PFSK-1 (cell line): ENCODE data around the gene GNB1.

ENCODE experiments used
- FOXP2 ChIP-seq: optimal IDR thresholded peaks from 2 replicates; pipeline ENCODE3; 2011; ENCODE audit warnings: borderline replicate concordance, control low read depth, inconsistent platforms; ENCODE audit not compliant: insufficient read depth; ENCODE audit errors: extremely low read length, extremely low read depth
- POLR2AphosphoS5 ChIP-seq: IDR thresholded peaks from 2 replicates; pipeline ENCODE4 v1.6.1; 2012; ENCODE audit warnings: low read depth, mild to moderate bottlenecking, control low read depth, low read length, moderate library complexity
- SIN3A ChIP-seq: IDR thresholded peaks from 2 replicates; pipeline ENCODE4 v1.6.1; 2012; ENCODE audit warnings: mild to moderate bottlenecking, low read length, moderate library complexity, borderline replicate concordance; ENCODE audit not compliant: insufficient read depth
- TAF1 ChIP-seq: IDR thresholded peaks from 2 replicates; pipeline ENCODE4 v1.6.1; 2012; ENCODE audit warnings: low read length, control low read depth, borderline replicate concordance; ENCODE audit not compliant: insufficient read depth
- TF ChIP-seq, protein P1 (sequence below), 2 experiments: IDR thresholded peaks; 2 replicates each; pipeline versions ENCODE4 v1.6.1 to v1.8.0; 2011 to 2012; ENCODE audit warnings: low read depth in 2 of 2, low read length in 2 of 2, control low read depth in 1 of 2, inconsistent platforms in 1 of 2, mild to moderate bottlenecking in 1 of 2, moderate library complexity in 1 of 2; ENCODE audit not compliant: insufficient read depth in 1 of 2

DNA sequence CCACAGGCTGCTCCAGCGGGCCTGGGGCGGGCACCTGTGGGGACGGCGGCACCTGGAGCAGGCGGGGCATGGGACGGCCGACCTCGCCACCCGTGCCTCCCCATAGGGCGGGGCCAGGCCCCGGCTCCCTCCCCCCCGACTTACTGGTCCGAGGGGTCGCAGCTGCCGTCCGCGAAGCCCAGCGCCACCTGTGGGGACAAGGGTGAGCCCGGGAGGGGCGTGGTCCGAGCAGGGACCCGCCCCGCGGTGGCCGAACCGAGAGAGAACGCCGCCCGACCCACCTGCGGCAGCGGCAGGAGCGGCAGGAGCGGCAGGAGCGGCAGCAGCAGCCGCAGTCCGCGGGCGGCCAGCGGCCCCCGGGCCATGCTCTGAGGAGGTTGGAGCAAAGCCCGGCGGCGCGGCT is 28.0 kb upstream of the GNB1 start, which contains the start of gene TMEM52:
- TF ChIP-seq POLR2AphosphoS5 (no peak), TAF1 (no peak), FOXP2 (peak; percentile 2), SIN3A (no peak)
- TF ChIP-seq, protein P1, sequence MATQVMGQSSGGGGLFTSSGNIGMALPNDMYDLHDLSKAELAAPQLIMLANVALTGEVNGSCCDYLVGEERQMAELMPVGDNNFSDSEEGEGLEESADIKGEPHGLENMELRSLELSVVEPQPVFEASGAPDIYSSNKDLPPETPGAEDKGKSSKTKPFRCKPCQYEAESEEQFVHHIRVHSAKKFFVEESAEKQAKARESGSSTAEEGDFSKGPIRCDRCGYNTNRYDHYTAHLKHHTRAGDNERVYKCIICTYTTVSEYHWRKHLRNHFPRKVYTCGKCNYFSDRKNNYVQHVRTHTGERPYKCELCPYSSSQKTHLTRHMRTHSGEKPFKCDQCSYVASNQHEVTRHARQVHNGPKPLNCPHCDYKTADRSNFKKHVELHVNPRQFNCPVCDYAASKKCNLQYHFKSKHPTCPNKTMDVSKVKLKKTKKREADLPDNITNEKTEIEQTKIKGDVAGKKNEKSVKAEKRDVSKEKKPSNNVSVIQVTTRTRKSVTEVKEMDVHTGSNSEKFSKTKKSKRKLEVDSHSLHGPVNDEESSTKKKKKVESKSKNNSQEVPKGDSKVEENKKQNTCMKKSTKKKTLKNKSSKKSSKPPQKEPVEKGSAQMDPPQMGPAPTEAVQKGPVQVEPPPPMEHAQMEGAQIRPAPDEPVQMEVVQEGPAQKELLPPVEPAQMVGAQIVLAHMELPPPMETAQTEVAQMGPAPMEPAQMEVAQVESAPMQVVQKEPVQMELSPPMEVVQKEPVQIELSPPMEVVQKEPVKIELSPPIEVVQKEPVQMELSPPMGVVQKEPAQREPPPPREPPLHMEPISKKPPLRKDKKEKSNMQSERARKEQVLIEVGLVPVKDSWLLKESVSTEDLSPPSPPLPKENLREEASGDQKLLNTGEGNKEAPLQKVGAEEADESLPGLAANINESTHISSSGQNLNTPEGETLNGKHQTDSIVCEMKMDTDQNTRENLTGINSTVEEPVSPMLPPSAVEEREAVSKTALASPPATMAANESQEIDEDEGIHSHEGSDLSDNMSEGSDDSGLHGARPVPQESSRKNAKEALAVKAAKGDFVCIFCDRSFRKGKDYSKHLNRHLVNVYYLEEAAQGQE (IDR thresholded peaks at IDR 0.05; ENCODE audit: insufficient read depth in 1 of 2, low read depth in 2 of 2, low read length in 2 of 2), result no peak
